GM21528 (cell line): ENCODE measurements around the gene AGAP1.

Experiments
- ATAC-seq: cut with Tn5 transposase; IDR thresholded peaks from one replicate; pipeline ENCODE4 v1.9.1; 2021; ENCODE audit warnings: mild to moderate bottlenecking, moderate library complexity; ENCODE audit not compliant: unreplicated experiment, low FRiP score

Gene AGAP1

DNA sequence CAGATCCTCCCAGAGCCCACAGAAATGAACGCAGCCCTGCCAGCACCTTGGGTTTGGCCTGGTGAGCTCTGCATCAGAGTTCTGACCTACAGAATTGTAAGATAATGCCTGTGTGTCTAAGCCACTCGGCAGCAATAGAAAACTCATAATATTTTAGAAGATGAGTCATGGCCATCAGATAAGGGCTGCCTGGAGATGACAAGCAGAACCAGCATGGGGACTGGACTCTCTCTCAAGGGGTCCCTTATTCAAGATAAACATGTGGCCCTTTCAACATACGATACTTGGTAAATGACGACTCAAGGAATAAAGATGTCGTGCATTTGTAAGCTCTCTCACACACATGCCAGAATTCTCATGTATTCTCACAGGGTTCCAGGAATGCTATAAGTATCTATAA is 8.5 kb upstream of the AGAP1 start:
- no peak for ATAC-seq

GRCh38 chr2:235486729-235487128 is 7.1 kb upstream of the AGAP1 start:
- ATAC-seq = no peak

DNA sequence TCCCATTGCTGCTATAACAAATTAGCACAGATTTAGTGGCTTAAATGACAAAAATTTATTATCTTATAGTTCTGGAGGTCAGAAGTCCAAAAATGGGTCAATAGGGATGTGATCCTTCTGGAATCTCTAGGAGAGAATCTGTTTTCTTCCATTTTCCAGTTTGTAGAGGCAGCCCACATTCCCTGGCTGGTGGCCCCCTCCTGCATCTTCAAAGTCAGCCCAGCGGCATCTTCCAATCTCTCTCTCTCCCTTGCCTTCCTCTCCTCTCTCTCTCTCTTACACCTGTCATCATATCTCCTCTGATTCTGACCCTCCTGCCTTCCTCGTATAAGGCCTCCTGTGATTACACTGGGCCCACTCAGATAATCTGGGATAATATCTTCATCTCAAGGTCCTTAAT is 3.9 kb upstream of the AGAP1 start:
- ATAC-seq = no peak

GRCh38 chr2:235492850-235493344 is 946 bp upstream of the AGAP1 start:
- no peak for ATAC-seq

GRCh38 chr2:235493402-235493774 is 455 bp upstream of the AGAP1 start:
- ATAC-seq = no peak

DNA sequence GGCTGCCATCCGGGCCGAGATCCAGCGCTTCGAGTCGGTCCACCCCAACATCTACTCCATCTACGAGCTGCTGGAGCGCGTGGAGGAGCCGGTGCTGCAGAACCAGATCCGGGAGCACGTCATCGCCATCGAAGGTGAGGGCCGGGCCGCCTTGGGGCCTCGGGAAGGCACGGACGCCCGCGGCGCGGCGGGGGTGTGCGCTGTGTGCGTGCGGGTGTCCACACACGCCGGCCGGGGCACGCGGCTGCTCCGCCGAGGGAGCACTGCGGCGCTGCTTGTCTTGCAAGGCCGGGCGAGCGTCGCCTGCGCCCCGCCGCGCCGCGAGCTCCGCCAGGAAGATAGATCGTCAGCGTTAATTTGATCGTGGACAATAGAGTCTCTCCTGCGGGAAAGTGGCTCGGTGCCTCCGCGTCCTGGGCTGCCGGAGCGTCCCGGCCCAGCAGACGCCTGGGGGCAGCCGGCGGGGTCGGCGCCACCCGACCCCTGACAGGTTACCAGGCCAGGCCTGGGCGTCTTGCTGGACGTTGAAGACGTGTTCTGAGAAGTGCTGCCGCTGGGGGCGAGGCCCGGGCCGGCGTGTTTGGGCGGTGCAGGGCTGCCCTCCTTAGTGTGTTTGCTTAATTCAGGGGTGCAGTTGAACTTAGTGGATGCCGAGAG is 1.0 kb downstream of the AGAP1 start:
- no peak for ATAC-seq

GRCh38 chr2:235495373-235496238 is 1.8 kb downstream of the AGAP1 start:
- ATAC-seq = no peak

GRCh38 chr2:235496239-235496621 is 2.4 kb downstream of the AGAP1 start:
- ATAC-seq = no peak

- ATAC-seq = no peak
Measured at GRCh38 chr2:235497096-235497495, 3.3 kb downstream of the AGAP1 start.

DNA sequence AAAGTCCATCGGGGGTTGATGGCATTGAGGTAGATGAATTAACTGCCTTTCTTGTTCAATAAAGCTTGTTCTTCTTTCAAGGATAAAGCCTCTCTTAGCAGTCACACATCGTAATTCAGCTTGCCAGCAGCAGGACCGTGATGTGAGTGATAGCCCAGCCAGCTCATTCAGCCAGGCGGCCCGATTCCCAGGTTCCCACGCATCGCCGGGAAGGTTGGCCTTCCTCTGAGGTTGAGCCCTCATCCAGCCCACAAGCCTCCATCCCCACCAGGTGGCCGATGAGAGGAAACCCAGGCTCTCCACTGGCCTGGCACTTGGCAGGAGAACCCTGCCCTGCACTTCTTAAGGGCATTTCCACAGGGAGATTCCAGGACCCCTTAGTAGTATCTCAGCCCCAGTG is 4.7 kb downstream of the AGAP1 start:
- no peak for ATAC-seq

DNA sequence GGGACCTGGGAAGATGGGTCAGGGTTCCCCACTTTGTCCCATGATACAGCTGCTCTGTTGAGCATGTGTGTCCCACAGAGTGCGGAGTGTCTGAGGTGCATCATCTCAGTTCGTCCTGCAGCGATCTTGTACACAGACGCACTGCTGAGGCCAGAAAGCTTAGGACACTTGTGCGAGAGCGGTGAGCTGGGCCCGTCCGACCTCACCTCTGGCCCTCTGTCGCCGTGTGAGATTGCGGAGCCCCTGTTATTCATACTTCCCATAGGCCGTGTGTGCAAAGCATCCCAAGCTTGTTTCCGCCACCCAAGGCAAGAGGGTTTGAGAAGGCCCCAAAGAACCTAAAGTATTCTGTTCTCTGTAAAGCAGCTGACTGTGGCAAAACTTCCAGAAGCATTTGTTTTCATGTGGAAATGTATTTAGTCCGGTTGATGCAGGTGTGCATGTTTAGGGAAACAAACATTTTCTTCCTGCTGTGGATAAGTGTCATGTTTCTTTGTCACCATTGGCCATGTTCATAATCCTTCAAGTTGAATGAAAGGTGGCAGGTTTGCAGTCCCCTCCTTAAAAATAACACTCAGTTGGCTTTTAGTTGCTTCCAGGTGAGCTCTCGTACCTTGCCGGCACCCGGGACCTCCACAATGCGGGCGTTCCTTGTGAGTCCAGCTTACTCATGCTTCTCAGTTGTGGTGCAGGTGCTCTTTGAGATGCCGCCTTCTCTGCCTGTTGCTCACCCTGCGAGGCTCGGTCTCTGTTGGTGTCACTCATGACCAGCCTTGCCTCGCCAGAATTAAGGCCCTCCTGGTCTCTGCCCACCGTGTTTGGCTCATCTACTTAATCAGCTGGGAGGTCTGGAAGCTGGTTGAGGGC is 5.3 kb downstream of the AGAP1 start:
- ATAC-seq = no peak

GRCh38 chr2:235500110-235500760 is 6.4 kb downstream of the AGAP1 start:
- no peak for ATAC-seq

- no peak for ATAC-seq
Measured at GRCh38 chr2:235500761-235501672, 7.2 kb downstream of the AGAP1 start.

- ATAC-seq = no peak
Measured at GRCh38 chr2:235501673-235502031, 7.8 kb downstream of the AGAP1 start.

GRCh38 chr2:235502336-235502735 is 8.5 kb downstream of the AGAP1 start:
- ATAC-seq = no peak

- no peak for ATAC-seq
Measured at GRCh38 chr2:235504441-235505180, 10.8 kb downstream of the AGAP1 start.

DNA sequence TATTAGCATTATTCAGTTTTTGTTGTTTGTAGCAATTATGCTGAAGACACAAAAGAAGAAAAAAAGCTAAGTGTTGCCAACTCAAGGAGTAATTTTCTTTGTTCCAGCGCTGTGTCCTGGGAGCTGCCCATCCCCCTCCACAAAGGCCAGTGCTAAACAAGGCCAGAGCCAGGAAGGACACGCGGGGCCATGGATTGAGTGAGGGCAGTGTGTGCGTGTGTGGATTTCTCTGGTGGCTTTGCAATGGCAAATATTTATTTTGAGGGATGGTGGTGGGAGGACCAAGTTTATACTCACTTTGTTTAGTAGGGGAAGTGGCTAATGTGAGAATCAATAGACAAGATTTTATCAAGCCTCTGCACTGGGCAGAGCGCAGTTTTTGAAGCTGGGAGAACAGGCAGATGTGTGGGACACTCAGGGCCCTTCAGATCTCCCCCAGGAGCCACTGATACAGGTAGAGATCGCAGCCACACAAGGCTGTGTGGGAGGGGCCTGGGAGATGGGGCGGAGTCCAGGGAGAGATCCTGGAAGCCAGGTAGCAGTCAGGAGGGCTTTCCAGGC is 11.4 kb downstream of the AGAP1 start:
- no peak for ATAC-seq

DNA sequence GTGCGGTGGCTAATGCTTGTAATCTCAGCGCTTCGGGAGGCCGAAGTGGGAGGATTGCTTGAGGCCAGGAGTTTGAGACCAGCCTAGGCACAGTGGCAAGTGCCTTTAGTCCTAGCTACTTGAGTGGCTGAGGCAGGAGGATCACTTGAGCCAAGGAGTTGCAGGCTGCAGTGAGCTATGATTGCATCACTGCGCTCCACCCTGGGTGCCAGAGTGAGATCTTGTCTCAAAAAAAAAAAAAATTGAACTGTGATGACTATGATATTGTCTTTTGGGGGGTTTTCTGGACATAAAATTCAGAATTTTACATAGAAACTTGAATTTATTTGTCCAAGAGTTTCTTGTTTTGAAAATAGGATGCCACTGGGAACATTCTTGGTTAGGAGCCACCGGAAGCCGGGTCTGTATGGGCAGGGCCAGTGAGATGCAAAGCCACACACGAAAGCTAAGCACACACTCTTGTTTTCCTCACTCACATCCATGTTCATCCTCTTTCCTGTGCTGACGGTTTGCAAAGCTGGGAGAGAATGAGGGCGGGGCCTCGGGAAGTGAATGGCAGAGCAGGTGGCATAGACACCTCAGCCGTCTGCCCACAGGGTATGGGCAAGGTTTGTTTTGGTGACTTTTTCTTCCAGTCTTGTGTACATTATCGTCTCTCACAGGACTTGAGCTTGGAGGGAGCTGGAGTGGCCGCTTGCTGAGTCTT is 12.6 kb downstream of the AGAP1 start:
- ATAC-seq = no peak
